ENCODE results near the gene VSIG1.

DNA sequence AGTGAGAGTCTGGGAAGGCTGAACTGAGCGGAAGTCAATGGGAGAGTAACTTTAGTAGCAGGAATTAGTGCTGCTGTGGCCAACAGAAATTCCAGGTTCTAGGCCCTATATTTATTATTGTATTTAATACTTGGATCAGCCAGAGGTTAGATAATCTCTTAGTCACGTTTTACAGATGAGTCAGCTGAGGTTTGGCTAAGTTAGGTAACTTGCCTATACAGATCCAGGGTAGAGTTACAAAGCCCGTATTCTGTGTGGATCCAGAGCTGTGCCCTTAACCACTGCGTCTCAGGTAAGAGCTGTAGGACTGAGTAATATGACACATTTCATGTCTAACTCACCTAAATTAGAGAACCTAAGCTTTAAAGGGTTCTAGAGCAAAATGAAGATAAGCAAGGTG lies 26.0 kb downstream of the VSIG1 start:
- no peak for TF ChIP-seq POLR2A (IDR thresholded peaks at IDR 0.05; ENCODE audit: borderline replicate concordance, extremely low read depth, insufficient read depth, insufficient read length)
- TF ChIP-seq ATF3 (IDR thresholded peaks at IDR 0.05): no peak
- TF ChIP-seq CEBPB (IDR thresholded peaks at IDR 0.05; ENCODE audit: low read depth): no peak
- TF ChIP-seq CTCF (IDR thresholded peaks at IDR 0.05 in 2 of 3, conservative IDR thresholded peaks at IDR 0.05 in 1 of 3; ENCODE audit: borderline replicate concordance in 1 of 3, insufficient read depth in 1 of 3, low read depth in 2 of 3, low read length in 2 of 3): no peak
- TF ChIP-seq JUND (IDR thresholded peaks at IDR 0.05): no peak

Measured in HCT116 (cell line).